Loucy (cell line): ENCODE data around the gene TEX35.

Source experiments
- CTCF ChIP-seq: fragments of 200-600 bp; sonication (generic); conservative IDR thresholded peaks from 2 replicates; pipeline ENCODE4 v1.5.1; 2014; ENCODE audit warnings: mild to moderate bottlenecking, antibody characterized with exemption, low read length
- EZH2phosphoT487 ChIP-seq: fragments of 200-600 bp; IDR thresholded peaks from 2 replicates; pipeline ENCODE4 v1.6.1; 2018; ENCODE audit warnings: antibody characterized with exemption, mild to moderate bottlenecking, moderate library complexity, borderline replicate concordance

DNA sequence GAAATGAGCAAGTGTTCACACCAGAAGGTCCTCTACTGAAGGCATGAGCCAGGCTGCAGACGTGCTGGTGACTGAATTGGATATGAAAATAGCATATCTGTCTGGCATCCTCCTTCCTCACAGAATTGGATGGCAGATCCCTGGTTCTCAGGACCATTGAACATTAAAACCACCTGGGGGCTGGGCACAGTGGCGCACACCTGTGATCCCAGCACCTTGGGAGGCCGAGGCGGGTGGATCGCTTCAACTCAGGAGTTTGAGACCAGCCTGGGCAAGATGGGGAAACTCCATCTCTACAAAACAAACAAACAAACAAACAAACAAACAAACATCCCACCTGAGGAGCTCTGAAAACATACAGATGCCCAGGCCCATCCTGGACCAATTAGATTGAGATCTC is 23.4 kb downstream of the TEX35 start:
- no peak for TF ChIP-seq CTCF
- TF ChIP-seq EZH2phosphoT487, result no peak
